ENCODE data around the gene OR52E5.

GRCh38 chr11:5938603-5938965, 45.6 kb downstream of the OR52E5 start:
- no peak for TF ChIP-seq CTCF (IDR thresholded peaks at IDR 0.05; ENCODE audit: poor library complexity)
- TF ChIP-seq EZH2phosphoT487 (IDR thresholded peaks at IDR 0.05; ENCODE audit: low read depth, severe bottlenecking, unreplicated experiment): no peak
- no peak for TF ChIP-seq EZH2 (IDR thresholded peaks at IDR 0.05; ENCODE audit: borderline replicate concordance)

Data from hepatocyte (in vitro differentiated cells).